DOHH2 (cell line): ENCODE measurements around the gene ABTB2.

ENCODE experiments used
- H3F3A ChIP-seq: fragments of 200-600 bp; sonication (generic), shearing (Covaris generic); 2 replicates; pipeline ENCODE4 v1.6.0; 2016; ENCODE audit warnings: antibody characterized with exemption, mild to moderate bottlenecking; ENCODE audit not compliant: control insufficient read depth, insufficient read depth
- H3K27ac ChIP-seq: fragments of 200-600 bp; sonication (generic); 2 replicates; pipeline ENCODE4 v1.5.1; 2014; ENCODE audit warnings: low read depth, mild to moderate bottlenecking, low read length, moderate library complexity
- H3K27me3 ChIP-seq: fragments of 200-600 bp; sonication (generic); 2 replicates; pipeline ENCODE4 v1.6.1; 2014; ENCODE audit warnings: mild to moderate bottlenecking, low read length, mixed read lengths; ENCODE audit not compliant: control insufficient read depth
- H3K36me3 ChIP-seq: fragments of 200-600 bp; sonication (generic); 2 replicates; pipeline ENCODE4 v1.6.1; 2014; ENCODE audit warnings: mild to moderate bottlenecking, low read length, moderate library complexity, mixed read lengths; ENCODE audit not compliant: control insufficient read depth
- H3K4me1 ChIP-seq: fragments of 200-600 bp; sonication (generic); 2 replicates; pipeline ENCODE4 v1.6.1; 2014; ENCODE audit warnings: mild to moderate bottlenecking, low read length, mixed read lengths; ENCODE audit not compliant: control insufficient read depth
- H3K4me2 ChIP-seq: fragments of 200-600 bp; sonication (generic); 2 replicates; pipeline ENCODE4 v1.6.0; 2014; ENCODE audit warnings: mild to moderate bottlenecking, low read length, moderate library complexity
- H3K4me3 ChIP-seq: fragments of 200-600 bp; sonication (generic); 2 replicates; pipeline ENCODE4 v1.5.1; 2014; ENCODE audit warnings: mild to moderate bottlenecking, low read length, mixed read lengths
- H3K79me2 ChIP-seq: fragments of 200-600 bp; sonication (generic); 2 replicates; pipeline ENCODE4 v1.6.1; 2014; ENCODE audit warnings: mild to moderate bottlenecking, low read length, mixed read lengths; ENCODE audit not compliant: control insufficient read depth
- H3K9me2 ChIP-seq: fragments of 200-600 bp; sonication (generic); replicated peaks from 2 replicates; pipeline ENCODE4 v1.6.1; 2014; ENCODE audit warnings: mild to moderate bottlenecking, low read length, mixed read lengths; ENCODE audit not compliant: control insufficient read depth
- H3K9me3 ChIP-seq: fragments of 200-600 bp; sonication (generic); 2 replicates; pipeline ENCODE4 v1.6.1; 2014; ENCODE audit warnings: antibody characterized with exemption, low read length, mixed read lengths; ENCODE audit not compliant: control insufficient read depth, insufficient read depth
- H4K20me1 ChIP-seq: fragments of 200-600 bp; sonication (generic); 2 replicates; pipeline ENCODE4 v1.6.0; 2014; ENCODE audit warnings: low read depth, mild to moderate bottlenecking, antibody characterized with exemption, low read length, moderate library complexity; ENCODE audit not compliant: control insufficient read depth, insufficient read depth
- CTCF ChIP-seq: fragments of 200-600 bp; sonication (generic); IDR thresholded peaks from one replicate; pipeline ENCODE4 v1.5.1; 2014; ENCODE audit warnings: antibody characterized with exemption, mild to moderate bottlenecking, low read depth, low read length; ENCODE audit not compliant: poor library complexity, severe bottlenecking
- EZH2phosphoT487 ChIP-seq: fragments of 200-600 bp; sonication (generic); IDR thresholded peaks from 2 replicates; pipeline ENCODE4 v1.6.1; 2017; ENCODE audit warnings: borderline replicate concordance, mild to moderate bottlenecking, antibody characterized with exemption, low read length, moderate library complexity, mixed read lengths

Gene ABTB2

GRCh38 chr11:34160791-34161190 is 197.0 kb downstream of the ABTB2 start:
- no peaks in the 10 kb centered on the region for H3K36me3 ChIP-seq
- H3K4me3 ChIP-seq: no peak overlapping the region
- no peaks in the 10 kb centered on the region for H3K79me2 ChIP-seq
- H3K27me3 ChIP-seq: no peaks in the 10 kb centered on the region
- H3K4me2 ChIP-seq: no peak overlapping the region
- no peaks in the 10 kb centered on the region for H3F3A ChIP-seq
- no peak overlapping the region for H3K27ac ChIP-seq
- no peaks in the 10 kb centered on the region for H4K20me1 ChIP-seq
- H3K9me2 ChIP-seq: no peaks in the 10 kb centered on the region
- no peak for TF ChIP-seq CTCF
- H3K9me3 ChIP-seq: no peaks in the 10 kb centered on the region
- H3K4me1 ChIP-seq: no peaks in the 10 kb centered on the region

GRCh38 chr11:34160049-34160721 is 197.6 kb downstream of the ABTB2 start:
- H3K9me2 ChIP-seq: no peaks in the 10 kb centered on the region
- TF ChIP-seq CTCF: no peak
- TF ChIP-seq EZH2phosphoT487: no peak
- H4K20me1 ChIP-seq: no peaks in the 10 kb centered on the region
- H3F3A ChIP-seq: no peaks in the 10 kb centered on the region
- no peaks in the 10 kb centered on the region for H3K79me2 ChIP-seq
- no peak overlapping the region for H3K4me3 ChIP-seq
- no peaks in the 10 kb centered on the region for H3K9me3 ChIP-seq
- H3K27ac ChIP-seq: no peak overlapping the region
- H3K27me3 ChIP-seq: no peaks in the 10 kb centered on the region
- no peaks in the 10 kb centered on the region for H3K4me1 ChIP-seq
- no peak overlapping the region for H3K4me2 ChIP-seq
- peaks cover 2% of the 10 kb centered on the region; the same call in 1 of the 2 replicates for H3K36me3 ChIP-seq

- H3K36me3 ChIP-seq: peaks cover 14% of the 10 kb centered on the region; the same call in 1 of the 2 replicates
- no peak for TF ChIP-seq EZH2phosphoT487
- no peak for TF ChIP-seq CTCF
- H4K20me1 ChIP-seq: peaks cover 5% of the 10 kb centered on the region; the same call in 1 of the 2 replicates
- no peaks in the 10 kb centered on the region for H3K9me2 ChIP-seq
- no peak overlapping the region for H3K4me3 ChIP-seq
- no peaks in the 10 kb centered on the region for H3K79me2 ChIP-seq
- no peaks in the 10 kb centered on the region for H3K9me3 ChIP-seq
- H3K27me3 ChIP-seq: no peaks in the 10 kb centered on the region
- no peaks in the 10 kb centered on the region for H3F3A ChIP-seq
- no peak overlapping the region for H3K4me2 ChIP-seq
- no peak overlapping the region for H3K27ac ChIP-seq
- peaks cover 12% of the 10 kb centered on the region for H3K4me1 ChIP-seq
These were observed 199.1 kb downstream of the ABTB2 start for GRCh38 chr11:34158661-34159060.
